HL-60 (cell line): ENCODE results near the gene LRP5.

Source experiments
- CTCF ChIP-seq: IDR thresholded peaks from one replicate; pipeline ENCODE4 v1.5.1; 2011; ENCODE audit warnings: low read length, control low read depth, inconsistent platforms; ENCODE audit not compliant: insufficient read depth
- GABPA ChIP-seq: IDR thresholded peaks from 2 replicates; pipeline ENCODE4 v1.6.1; 2012; ENCODE audit warnings: low read depth
- POLR2AphosphoS5 ChIP-seq: IDR thresholded peaks from 2 replicates; pipeline ENCODE4 v1.6.1; 2012; ENCODE audit warnings: low read depth
- REST ChIP-seq: IDR thresholded peaks from 2 replicates; pipeline ENCODE4 v1.6.1; 2012; ENCODE audit warnings: low read depth; ENCODE audit not compliant: insufficient replicate concordance

- TF ChIP-seq GABPA (no peak), REST (no peak), CTCF (no peak), POLR2AphosphoS5 (no peak)
Observed at GRCh38 chr11:68481579-68482240, 169.3 kb downstream of the LRP5 start.
